ENCODE results near the gene TP53I11.

TP53I11 gene

DNA sequence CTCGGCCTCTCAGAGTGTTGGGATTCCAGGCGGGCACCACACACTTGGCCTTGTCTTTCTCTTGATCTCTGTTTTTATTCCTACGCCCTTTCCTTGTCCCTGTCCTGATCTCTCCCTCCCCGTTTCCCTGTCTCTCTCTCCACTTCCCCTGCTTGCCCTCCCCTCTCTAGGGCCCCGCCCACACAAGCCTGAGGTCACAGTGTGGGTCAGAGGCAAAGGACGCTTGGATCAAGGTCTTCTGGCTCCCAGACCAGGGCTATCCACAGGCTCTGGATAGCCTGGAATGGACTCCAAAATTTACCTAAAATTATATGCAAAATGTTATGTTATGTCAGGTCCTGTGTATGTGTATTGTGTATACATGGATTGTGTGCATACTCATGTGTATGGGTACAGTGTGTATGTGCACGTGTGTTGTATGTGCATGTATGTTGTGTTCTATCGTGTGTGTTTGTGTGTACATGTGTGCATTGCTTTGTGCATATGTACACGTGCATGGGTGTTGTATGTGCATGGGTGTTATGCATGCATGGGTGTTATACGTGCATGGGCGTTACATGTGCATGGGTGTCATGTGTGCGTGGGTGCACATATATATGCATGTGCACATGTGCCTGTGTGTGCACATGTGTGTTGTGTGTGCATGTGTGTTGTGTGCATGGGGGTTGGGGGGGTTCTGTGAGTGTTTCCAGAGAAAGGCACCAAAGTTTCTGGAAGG lies 38.3 kb downstream of the TP53I11 start:
- no peak for DNase-seq (ENCODE audit: low read depth)

DNA sequence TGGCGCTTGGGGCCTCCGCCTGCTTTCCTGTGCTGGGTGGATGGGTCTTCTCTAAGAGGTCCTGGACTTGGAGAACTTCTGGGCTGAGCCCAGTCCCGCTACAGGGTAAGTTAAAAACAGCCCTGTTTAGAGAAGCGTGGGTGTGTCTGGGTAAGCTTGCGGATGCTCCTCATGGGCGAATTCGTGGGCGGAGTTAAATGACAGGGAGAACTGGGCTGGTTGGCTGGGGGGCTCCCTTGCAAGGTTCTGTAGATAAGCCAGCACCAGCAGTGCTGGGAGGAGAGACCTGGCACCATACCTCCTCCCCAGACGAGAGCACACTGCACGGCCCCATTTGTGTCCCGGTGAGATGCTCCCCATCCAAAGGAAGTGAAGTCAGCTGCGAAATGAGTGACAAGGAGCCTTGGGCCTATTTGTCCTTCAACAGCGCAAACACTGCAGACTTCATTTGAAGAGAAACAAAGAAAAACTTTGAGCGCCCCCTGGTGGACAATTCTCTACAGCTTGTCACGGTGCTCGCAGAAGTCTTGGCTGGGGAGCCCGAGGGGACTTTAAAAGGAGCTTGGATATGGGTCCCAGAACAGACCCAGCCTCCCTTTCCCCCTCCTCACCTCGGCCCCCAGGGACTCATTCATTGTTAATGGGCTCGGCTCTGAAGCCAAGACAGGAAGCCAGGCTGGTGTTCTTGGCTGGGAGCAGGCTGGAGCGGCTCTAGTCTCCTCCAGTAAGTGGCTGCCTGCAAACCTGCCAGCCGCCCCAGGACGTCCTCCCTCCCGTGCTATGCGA lies 39.5 kb downstream of the TP53I11 start:
- DNase-seq (ENCODE audit: low read depth): peak; percentile 51

DNA sequence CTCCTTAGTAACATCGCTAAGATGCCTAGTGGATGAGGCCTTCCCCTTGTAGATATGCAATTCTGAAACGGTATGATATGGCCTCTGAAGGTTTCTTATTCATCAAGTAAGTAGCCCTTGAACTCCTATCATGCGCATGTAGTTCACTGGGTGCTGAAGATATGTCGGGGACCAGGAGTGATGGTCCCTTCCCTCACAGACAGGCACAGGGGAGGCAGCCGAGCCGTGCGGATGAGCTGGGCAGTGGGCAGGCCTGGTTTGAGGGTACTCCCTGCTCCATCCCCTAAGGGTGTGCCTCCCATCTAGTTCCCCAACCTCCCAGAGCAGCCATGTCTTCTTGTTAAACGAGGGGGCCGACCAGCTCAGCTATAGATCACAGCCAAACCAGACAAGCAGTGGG lies 40.1 kb downstream of the TP53I11 start:
- DNase-seq (ENCODE audit: low read depth): no peak

DNA sequence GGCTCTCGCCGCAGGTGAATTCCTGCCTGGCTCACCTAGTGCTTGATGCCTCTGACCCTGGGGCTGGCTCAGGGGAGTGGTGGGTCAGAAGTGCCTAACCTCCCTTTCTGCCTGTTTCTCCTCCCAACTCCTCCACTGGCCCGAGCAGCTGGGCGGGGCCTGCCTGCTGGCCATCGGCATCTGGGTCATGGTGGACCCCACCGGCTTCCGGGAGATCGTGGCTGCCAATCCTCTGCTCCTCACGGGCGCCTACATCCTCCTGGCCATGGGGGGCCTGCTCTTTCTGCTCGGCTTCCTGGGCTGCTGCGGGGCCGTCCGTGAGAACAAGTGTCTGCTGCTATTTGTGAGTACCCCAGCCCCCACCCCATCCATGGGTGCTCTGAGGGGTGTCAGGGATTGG lies 41.1 kb downstream of the TP53I11 start:
- DNase-seq (ENCODE audit: low read depth): no peak

DNA sequence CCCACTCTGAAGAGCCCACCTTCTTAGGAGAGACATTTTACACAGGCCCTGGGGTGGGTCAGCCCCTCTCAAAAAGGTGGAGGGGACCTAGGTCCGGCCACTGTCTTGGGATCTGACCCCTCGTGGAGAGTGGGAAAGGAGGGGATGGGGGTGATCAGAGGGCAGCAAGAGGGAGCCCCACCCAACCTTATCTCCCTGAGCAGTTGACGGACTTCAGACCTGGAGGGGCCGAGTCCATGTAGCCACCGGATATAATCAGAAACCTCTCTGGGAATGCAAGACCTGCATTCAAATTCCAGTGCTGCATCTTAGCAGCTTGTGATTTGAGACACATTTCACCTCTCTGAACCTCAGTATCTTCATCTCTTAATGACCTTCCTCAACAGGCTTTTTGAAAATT lies 44.0 kb downstream of the TP53I11 start:
- DNase-seq (ENCODE audit: low read depth): no peak

DNA sequence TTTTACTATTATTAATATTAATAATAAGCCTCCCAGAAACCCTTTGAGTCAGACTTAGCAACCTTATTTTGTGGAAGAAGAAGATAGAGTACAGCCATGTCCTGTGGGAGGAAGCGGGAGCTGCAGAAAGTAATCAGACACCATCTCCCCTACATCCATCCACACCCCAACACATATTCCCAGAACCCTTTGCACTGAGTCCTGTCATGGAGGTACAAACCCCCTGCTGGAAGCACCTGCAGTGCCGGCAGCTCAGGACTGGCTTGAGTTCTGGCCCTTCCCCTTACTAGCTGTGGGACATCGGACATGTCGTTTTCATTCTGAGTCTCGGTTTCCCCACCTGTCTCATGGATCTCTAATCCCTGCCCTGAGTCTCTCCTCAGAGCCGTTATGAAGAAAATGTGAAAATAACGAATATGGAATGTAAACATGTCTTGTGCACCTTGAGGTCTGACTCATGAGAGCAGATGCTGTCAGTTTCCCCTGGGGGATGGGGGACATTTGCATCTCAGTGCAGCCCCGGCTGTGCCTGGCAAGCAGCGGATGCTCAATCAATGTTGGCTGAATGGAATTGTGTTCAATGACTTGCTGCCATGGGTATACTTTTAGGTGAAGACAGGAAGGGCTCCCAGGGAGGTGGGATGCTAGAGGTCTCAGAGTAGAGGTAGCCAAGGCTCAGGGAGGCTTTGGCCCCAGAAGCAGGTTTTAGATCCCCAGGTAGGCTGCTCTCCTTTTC lies 45.4 kb downstream of the TP53I11 start:
- DNase-seq (ENCODE audit: low read depth): no peak

DNA sequence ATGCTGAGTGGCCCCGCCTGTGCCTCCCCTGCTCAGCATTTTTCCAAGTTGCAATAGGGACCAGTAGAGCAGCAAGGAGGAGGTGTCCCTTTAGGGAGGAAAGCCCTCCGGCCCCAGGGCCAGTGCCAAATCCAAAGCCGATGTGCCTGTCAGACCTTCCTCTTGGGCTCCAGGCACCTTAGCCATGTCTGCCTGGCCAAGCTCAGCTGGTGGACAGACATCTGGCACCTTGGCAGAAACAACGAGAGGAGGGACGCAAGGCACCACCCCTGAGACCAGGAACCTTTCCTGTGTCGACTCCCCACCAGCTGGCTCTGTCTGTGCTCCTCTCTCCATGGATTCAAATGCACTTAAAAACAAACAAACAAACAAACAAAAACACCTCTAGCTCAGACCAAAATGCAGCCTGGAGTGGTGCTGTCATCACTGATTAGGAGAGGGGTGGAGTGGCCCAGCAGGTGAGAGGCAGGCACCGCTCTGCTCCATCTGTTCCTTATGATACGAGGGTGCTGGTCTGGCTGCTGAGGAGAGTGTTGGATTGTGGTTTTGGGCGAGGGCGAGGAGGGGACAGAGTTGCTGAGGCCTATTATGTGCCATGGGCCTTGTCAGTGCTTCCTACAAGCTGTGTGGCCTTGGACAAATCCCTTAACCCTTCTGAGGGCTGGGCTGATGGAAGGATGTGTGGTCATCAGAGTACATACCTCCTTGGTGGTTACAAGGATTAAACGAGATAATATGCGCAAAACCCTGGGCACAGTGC lies 46.2 kb downstream of the TP53I11 start:
- no peak for DNase-seq (ENCODE audit: low read depth)

DNA sequence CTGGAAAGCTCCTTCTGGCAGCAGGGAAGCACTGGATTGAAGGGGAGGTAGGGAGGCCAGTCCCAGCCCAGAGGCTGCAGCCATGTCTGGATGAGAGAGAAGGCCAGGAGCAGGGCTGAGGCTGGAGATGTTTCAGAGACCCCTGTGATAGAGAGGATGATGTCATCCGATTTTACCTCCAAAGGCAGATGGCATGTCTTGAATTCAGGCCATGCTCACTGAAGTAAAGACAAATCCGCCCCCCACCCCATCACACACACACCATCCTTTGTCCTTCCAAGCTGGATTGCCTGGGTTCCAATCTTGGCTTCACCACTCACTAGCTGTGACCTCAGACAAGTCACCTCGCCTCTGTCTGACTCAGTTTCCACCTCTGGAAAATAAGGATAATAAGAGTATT lies 47.2 kb downstream of the TP53I11 start:
- no peak for DNase-seq (ENCODE audit: low read depth)

DNA sequence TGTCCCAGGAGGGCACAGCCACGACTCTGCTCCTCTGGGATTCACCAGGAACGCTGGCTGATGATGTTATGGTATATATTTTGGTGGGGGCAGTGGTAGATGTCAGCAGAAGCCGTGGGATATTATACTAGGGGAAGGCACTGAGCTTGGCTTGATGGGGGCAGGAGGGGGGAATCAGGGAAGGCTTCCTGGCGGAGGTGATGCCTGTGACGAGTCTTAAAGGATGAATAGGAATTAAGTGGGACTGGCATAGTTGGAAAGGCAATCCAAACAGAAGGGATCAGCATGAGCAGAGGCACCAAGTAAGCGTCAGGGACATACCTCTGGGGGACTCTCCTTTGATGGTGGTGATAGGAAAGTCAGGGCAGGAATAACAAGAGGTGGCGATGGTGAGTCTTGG lies 47.6 kb downstream of the TP53I11 start:
- DNase-seq (ENCODE audit: low read depth): no peak

DNA sequence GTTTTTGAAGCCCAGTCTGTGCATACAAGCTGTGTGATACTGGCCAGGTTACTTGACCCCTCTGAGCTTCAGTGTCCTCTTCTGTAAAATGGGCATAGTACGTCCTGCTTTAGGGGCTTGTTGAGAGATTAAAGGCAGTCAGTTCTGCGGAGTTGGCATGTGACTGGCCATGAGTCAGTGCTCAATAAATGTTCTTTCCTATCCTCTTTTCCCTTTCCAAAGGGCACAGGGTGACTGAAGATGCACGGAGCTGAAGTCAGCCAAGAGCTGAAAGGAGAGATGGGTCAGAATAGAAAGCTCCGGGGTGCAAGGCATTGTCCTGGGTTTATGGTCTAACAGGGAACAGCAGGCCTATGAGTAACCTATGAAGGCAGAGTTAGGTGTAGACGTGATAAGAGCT lies 48.9 kb downstream of the TP53I11 start:
- DNase-seq (ENCODE audit: low read depth): no peak

DNA sequence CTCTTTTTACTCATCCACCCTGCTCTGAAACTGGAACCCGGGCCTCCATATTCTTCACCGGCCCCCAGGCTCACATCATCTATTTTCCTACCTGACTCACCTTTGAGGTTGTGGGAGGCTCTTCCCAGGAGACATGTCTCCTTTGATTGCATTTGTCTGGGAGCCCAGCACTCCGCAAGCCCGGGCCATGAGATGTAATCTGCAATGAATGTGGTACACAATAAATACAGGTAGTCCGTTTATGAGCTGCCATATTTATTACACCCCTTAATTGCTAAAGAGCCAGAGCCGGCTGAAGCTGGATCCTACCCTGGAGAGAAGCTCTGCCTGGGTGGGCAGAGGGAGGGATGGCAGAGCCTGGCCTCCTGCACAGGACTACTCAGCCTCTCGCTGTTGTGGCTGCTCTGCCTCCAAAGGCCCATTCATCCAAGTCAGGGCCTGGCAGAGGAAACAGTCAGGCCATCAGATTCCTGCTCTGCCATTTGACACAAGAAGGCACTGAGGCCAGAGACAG lies 49.5 kb downstream of the TP53I11 start:
- DNase-seq (ENCODE audit: low read depth): no peak

DNA sequence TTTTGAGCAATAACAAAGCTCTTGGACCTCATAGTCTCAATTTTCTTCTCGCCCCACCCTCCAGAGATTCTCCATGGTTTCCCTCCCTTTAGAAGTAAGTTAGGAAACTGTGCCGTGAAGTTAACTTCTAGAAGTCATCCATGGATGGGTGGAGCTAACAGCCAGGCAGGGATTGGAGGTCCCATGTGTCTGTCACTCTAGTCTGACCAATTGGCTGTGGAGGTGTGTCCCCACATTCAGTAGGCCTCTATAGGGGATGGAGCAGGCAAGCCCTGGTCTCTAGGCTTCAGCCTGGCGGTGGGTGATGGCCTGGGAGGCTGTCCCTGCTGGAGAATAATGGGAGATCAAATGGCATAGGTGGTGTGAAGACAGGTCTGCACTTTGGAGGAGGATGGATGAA lies 50.7 kb downstream of the TP53I11 start:
- no peak for DNase-seq (ENCODE audit: low read depth)

DNA sequence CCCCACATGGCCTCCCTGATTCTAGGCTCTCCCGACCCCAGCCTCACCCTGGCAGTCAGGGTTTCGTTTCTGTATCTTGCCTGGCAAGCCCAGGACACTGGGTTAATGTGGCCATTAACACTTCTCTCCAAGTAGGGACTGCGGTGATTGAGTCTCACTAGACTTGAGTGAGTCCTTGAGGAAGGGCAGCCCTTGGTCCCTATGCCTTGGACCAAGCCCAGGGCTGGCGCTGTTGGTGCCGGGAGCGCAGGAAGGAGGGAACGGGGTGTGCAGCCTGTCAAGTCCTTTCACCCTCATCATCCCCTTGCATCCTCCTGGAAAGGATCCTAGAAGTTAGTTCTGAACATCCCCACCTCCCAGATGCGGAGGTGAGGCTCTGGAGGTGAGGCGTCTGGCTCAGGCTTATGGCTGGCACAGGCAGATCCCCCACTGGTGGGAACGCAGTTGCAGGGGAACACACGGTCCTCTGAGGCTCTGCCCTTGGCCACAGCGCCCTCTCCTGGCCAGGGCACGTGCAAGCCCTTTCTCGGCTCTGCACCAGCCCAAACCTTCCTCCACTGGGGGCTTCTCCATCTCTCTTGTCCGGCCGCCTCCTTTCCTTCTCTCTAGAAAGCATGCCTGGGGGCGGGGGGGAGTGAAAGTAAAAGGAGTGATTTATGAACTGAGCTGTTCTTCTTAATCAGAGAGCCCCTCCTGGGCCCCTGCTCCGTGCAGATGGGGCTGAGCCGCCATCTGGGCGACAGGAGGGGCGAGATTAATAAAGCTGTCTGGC lies 56.7 kb downstream of the TP53I11 start:
- DNase-seq (ENCODE audit: low read depth): peak; percentile 35

DNA sequence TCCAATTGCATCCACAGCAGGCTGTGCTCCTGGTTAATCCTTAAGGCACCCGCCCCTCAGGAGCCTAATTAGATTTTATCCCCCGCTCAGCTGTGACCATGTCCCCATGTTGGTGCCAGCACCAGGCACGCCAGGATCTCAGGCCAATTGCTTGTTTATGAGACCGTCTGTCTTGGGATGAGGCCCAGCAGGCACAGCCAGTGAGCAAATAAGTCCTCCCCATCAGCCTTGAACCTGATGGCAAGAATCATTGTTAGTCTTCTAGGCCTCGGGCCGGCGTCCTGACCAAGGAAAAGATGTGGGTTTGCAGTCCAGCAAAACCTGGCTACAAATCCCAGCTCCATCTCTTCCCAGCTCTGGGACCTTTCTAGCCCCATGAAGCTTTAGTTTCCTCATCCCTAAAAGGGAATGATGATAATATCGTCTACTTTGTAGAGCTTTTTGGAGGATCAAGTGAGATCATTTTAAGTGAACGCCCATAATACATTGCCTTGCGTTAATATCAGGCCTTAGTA lies 57.3 kb downstream of the TP53I11 start:
- DNase-seq (ENCODE audit: low read depth): no peak

DNA sequence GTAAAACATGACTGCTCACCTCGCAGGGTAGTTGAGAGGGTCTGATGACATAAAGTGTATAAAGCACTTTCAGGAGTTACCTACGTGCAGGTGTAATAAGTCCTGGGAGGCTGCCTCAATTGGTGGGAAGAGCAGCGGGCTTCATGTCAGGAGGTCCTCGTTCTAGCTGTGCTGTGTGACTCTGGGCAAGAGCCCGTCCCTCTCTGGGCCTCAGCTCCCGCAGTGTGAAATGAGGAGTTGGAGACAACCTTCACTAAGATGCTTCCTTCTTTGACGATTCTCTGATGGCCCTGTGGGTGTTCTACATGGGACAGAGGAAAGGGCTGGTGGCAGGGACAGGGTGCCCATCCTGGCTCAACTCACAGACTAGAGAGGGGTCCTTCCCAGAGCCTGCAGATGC lies 57.8 kb downstream of the TP53I11 start:
- no peak for DNase-seq (ENCODE audit: low read depth)

DNA sequence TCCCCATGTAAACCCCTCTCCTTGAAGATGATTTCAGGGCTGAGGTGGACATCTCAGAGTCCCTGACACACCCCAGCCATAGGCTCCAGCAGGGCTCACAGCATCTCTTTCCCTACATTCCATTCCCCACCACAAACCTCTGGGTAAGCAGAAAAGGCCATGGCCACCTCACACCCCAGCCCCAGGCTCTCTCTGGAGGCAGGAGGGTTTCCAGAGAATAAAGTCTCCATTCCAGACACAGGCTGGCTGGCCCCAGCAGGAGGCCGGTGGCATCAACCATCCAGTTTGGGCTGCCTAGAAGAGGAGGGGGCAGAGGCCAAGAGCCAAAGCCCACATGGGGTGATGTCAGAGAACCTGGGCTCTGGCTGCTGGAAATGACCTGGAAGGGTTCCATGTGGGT lies 61.4 kb downstream of the TP53I11 start:
- no peak for DNase-seq (ENCODE audit: low read depth)

DNA sequence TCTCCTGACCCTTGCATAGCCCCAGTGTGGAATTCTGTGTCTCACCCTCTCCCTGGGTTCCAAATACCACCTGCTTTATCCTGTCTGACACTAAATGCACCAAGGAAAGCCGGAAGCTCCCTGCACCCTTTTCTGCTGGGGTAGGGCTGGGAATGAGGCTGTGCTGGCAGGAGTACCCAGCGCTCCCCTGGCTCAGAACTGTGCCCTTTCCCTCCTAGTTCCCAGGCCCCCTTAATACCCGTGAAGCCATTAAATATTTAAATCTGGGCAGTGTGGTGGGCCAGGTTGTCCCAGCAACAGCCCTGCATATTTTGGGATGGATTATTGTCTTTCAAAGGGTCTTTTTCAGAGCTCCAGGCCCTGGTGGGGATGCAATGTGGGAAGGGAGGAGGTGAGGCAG lies 63.0 kb downstream of the TP53I11 start:
- DNase-seq (ENCODE audit: low read depth): no peak

DNA sequence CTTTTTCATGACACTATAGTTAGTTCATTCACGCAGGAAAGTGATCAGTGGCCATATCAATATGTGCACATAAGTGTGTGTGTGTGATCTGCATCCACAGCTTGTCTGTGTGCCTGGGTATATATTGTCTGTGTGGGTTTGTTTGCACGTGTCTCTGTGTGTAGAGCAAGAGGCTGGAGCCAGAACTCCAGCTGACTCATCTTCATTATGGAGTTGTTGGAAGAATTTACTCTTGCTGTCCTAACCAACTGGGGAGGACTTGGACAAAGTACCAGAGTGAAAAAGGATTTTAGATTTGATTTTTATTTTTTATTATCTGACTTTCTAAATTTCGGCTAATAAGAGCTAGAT lies 63.9 kb downstream of the TP53I11 start:
- DNase-seq (ENCODE audit: low read depth): no peak

DNA sequence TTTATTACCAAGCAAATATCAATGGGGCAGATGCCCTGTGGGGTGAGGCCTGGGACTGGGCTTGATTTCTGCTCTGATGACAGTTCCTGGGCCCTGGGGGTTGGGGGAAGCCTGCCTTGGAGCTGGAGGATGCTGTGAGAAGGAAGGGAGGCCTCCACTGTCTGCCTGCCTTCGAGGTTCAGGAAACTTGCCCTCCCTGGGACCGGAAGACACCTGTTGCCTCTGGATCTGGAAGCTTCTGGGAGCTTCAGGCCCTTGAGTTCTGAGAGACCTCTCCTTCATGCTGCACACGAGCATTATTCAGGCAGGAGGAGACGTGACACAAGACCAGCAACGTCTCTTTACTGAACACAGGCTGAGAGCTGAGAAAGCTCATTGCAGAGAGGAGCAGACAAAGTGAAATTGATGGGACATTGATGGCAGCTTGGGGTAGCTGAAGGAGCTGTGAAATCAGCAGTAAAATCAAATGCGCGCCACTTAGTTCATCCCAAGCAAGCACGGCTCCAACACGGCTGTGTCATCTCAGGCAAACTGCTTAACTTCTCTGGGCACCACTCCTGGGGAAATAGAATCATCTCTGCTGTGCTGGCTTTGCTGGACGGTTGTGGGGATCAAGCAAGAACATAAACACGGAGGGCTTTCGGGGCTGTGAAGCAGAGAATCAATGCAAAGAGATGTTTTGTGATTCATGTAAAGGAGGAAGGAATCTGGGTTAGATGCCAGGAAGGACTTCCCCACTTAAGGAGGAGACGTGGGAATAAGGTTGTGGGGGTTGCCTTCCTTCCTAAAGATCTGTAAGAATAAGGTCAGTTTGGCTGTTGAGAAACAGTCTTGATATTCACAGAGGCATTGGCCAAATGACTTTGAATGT lies 64.5 kb downstream of the TP53I11 start:
- no peak for DNase-seq (ENCODE audit: low read depth)

All from stimulated activated CD8-positive, alpha-beta memory T cell treated with anti-CD3 and anti-CD28 coated beads, Interleukin-12 subunit alpha, Interleukin-12 subunit beta, amount 100 ng/mL, for 4 hours (primary cell).